A549 (cell line): ENCODE results near the gene CSGALNACT2. TPM values are rescaled to one million over a fixed set of nuclear protein-coding genes. Genes with fewer than 3 reads are reported as not detected.
A peak's percentile ranks its signal among the peaks of the same experiment; 100 is the strongest.

Source experiments
- ATAC-seq, 2 experiments: fragments of 200-7000 bp in 1 of 2; fragments of >200 bp in 1 of 2; cut with Nextera tagmentation in 1 of 2; cut with Tn5 transposase in 1 of 2; 3 replicates each; pipeline versions ENCODE4 v1.8.0 to v1.9.1; 2018 to 2020; ENCODE audit warnings: mild to moderate bottlenecking in 1 of 2, moderate library complexity in 1 of 2
- CTCF ChIA-PET: fragments of 300-600 bp; sonication (Branson Sonifier 250); formaldehyde crosslinking; extraction: SDS; loops from one replicate; lab custom pipeline; 2021; ENCODE audit warnings: antibody characterized with exemption, inconsistent platforms; lab: Yijun Ruan, JAX
- POLR2A ChIA-PET: fragments of 350-600 bp; formaldehyde crosslinking; extraction: SDS; loops from one replicate; lab custom pipeline; 2021; ENCODE audit warnings: antibody characterized with exemption, inconsistent platforms; lab: Yijun Ruan, JAX
- DNase-seq, 2 experiments: peaks; one replicate each; pipeline versions ENCODE4 v3.0.0 to v3.0.0-alpha.2; 2011 to 2016; ENCODE audit warnings: low read depth in 1 of 2, low spot score in 1 of 2
- FAIRE-seq: peaks from 2 replicates; lab custom pipeline; 2011; peaks lifted over from hg19 to GRCh38; lab: Jason Lieb, UNC
- H3K27ac ChIP-seq, 2 experiments: fragments of >200 bp; sonication (Bioruptor Twin); formaldehyde crosslinking; 3 replicates each; pipeline ENCODE4 v1.5.1; 2016 to 2017
- H3K4me1 ChIP-seq: fragments of >200 bp; sonication (Bioruptor Twin); formaldehyde crosslinking; 3 replicates; pipeline ENCODE4 v1.6.1; 2016
- H3K4me2 ChIP-seq: fragments of >200 bp; sonication (Bioruptor Twin); formaldehyde crosslinking; 3 replicates; pipeline ENCODE4 v1.6.1; 2016
- H3K4me3 ChIP-seq: fragments of >200 bp; sonication (Bioruptor Twin); formaldehyde crosslinking; 3 replicates; pipeline ENCODE4 v1.5.1; 2016
- H3K9me3 ChIP-seq: fragments of >200 bp; sonication (Bioruptor Twin); formaldehyde crosslinking; 3 replicates; pipeline ENCODE4 v1.6.1; 2016
- ATOH8 ChIP-seq: fragments of 250-450 bp; sonication (Bioruptor Pico); IDR thresholded peaks from 2 replicates; pipeline ENCODE4 v1.5.0; 2020; ENCODE audit warnings: low read depth, mild to moderate bottlenecking, moderate library complexity
- CEBPB ChIP-seq, 2 experiments: fragments of >200 bp in 1 of 2; sonication (Bioruptor Twin) in 1 of 2; formaldehyde crosslinking in 1 of 2; IDR thresholded peaks; 2 replicates each; pipeline ENCODE4 v1.6.1; 2012 to 2016
- CHD4 ChIP-seq: fragments of 200-600 bp; sonication (generic); IDR thresholded peaks from 2 replicates; pipeline ENCODE4 v1.6.1; 2016; ENCODE audit warnings: antibody characterized with exemption, mild to moderate bottlenecking, borderline replicate concordance
- EHMT2 ChIP-seq: fragments of 200-600 bp; sonication (generic); IDR thresholded peaks from 2 replicates; pipeline ENCODE4 v1.6.1; 2016; ENCODE audit warnings: antibody characterized with exemption, low read depth, mild to moderate bottlenecking, moderate library complexity
- ESRRA ChIP-seq: fragments of 150-350 bp; IDR thresholded peaks from 2 replicates; pipeline ENCODE4 v1.6.1; 2014; ENCODE audit warnings: mild to moderate bottlenecking, low read length, borderline replicate concordance
- FOSL2 ChIP-seq, 2 experiments: fragments of 450-650 bp in 1 of 2; fragments of >200 bp in 1 of 2; sonication (Bioruptor Twin) in 1 of 2; formaldehyde crosslinking; IDR thresholded peaks; 2 replicates each; pipeline versions ENCODE4 v1.5.0 to v1.6.1; 2016 to 2020; ENCODE audit warnings: mild to moderate bottlenecking in 1 of 2, moderate library complexity in 1 of 2
- FOXS1 ChIP-seq: fragments of 250-450 bp; sonication (Bioruptor Pico); IDR thresholded peaks from 2 replicates; pipeline ENCODE4 v1.5.0; 2020; ENCODE audit warnings: mild to moderate bottlenecking, moderate library complexity
- HEYL ChIP-seq: fragments of 250-450 bp; sonication (Bioruptor Pico); IDR thresholded peaks from 2 replicates; pipeline ENCODE4 v1.8.0; 2021; ENCODE audit warnings: mild to moderate bottlenecking, moderate library complexity
- HMGXB4 ChIP-seq: fragments of 250-450 bp; sonication (Bioruptor Pico); IDR thresholded peaks from 2 replicates; pipeline ENCODE4 v1.5.0; 2021; ENCODE audit warnings: mild to moderate bottlenecking, moderate library complexity, borderline replicate concordance
- HOXB5 ChIP-seq: fragments of 250-450 bp; sonication (Bioruptor Pico); IDR thresholded peaks from 2 replicates; pipeline ENCODE4 v1.5.0; 2020; ENCODE audit warnings: mild to moderate bottlenecking, moderate library complexity
- JUN ChIP-seq, 2 experiments: fragments of >200 bp; sonication (Bioruptor Twin); formaldehyde crosslinking; IDR thresholded peaks; 2 replicates in 1 of 2; 3 replicates in 1 of 2; pipeline ENCODE4 v1.6.1; 2016 to 2017
- JUNB ChIP-seq: fragments of >200 bp; sonication (Bioruptor Twin); formaldehyde crosslinking; IDR thresholded peaks from 2 replicates; pipeline ENCODE4 v1.6.1; 2016
- KDM1A ChIP-seq: fragments of 200-600 bp; sonication (generic); IDR thresholded peaks from 2 replicates; pipeline ENCODE4 v1.6.1; 2016; ENCODE audit warnings: low read depth, mild to moderate bottlenecking
- NPAS2 ChIP-seq: fragments of 250-450 bp; sonication (Bioruptor Pico); IDR thresholded peaks from 2 replicates; pipeline ENCODE4 v1.8.0; 2022; ENCODE audit warnings: mild to moderate bottlenecking, moderate library complexity, borderline replicate concordance
- POLR2A ChIP-seq: IDR thresholded peaks from 2 replicates; pipeline ENCODE4 v1.6.1; 2012; ENCODE audit warnings: mild to moderate bottlenecking, low read length
- RNF2 ChIP-seq: fragments of 200-600 bp; sonication (generic); IDR thresholded peaks from 2 replicates; pipeline ENCODE4 v1.6.1; 2016; ENCODE audit warnings: low read depth, mild to moderate bottlenecking, antibody characterized with exemption, moderate library complexity, borderline replicate concordance
- SMC3 ChIP-seq: fragments of >200 bp; sonication (Bioruptor Twin); formaldehyde crosslinking; IDR thresholded peaks from 3 replicates; pipeline ENCODE4 v1.6.1; 2018; ENCODE audit warnings: inconsistent platforms
- WGBS: methylation state at CpG from one replicate; pipeline ENCODE4 v1.1.6; 2017; ENCODE audit errors: missing lambda C conversion rate; 5-methylcytosine and 5-hydroxymethylcytosine counted together
- polyA plus RNA-seq, 4 experiments: library from polyadenylated mRNA; depleted of rRNA in 3 of 4; stranded (reverse); fragments of >200 nt; fragmentation: RNase III in 1 of 4; extraction: RNeasy Plus Mini Kit Qiagen cat#74134 plus additional on column Dnase treatment in 1 of 4; gene quantifications; 2 replicates in 3 of 4; 3 replicates in 1 of 4; pipeline ENCODE4 v1.2.3, GENCODE V29; 2011 to 2017
- TF ChIP-seq, protein P1 (sequence below): fragments of >200 bp; sonication (Bioruptor Twin); formaldehyde crosslinking; IDR thresholded peaks from 3 replicates; pipeline ENCODE4 v1.5.1; 2016
- TF ChIP-seq, protein P2 (sequence below): fragments of >200 bp; sonication (Bioruptor Twin); formaldehyde crosslinking; IDR thresholded peaks from 3 replicates; pipeline ENCODE4 v1.6.1; 2016
- TF ChIP-seq, protein P3 (sequence below): fragments of 450-650 bp; IDR thresholded peaks from 2 replicates; pipeline ENCODE4 v1.6.1; 2014; ENCODE audit warnings: antibody characterized with exemption

The CSGALNACT2 gene
- polyA plus RNA-seq, 2 of the 4 experiments (the other 2 are of a cell fraction) = 11.2 to 29.9 TPM

DNA sequence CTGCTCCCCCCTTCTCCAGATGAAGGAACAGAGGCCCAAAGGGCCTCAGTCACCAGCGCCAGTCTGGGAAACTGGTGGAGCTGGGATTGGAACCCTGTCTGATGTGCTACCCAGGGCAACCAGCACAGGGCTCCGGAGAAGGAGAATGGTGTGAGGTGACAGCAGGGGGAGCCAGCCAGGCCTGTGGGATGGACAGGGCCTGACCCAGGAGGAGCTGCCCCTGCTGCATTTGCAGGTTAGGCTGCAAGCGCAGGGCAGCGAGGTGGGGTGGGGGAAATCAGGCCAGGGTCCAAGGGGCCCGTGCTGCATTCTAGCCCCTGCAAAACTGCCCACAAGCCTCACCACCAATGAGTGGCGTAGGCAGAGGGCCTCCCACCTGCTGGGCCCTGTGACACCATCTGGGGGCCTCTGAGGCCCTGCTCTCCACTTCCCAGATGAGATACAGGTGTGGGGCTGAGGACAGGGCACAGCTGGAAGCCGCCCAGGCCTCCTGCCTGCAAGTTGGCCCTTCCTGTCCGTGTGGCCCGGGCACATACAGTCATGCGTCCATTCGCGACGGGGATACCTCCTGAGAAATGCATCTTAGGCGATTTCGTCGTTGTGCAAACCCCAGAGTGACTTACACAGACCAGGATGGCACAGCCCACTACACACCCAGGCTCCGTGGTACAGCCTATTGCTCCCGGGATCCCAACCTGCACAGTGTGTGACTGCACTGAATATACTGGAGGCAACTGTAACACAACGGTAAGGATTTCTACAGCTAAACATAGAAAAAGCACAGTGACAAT, 83.4 kb downstream of the CSGALNACT2 start:
- TF ChIP-seq SMC3 (0 out of 3 replicates have a peak, but pooled peaks have one; percentile 6), KDM1A (no peak)
- TF ChIP-seq, all 56 proteins: peak for 1
- H3K4me2 ChIP-seq = no peak overlapping the region
- FAIRE-seq = no peak
- H3K9me3 ChIP-seq = no peaks in the 10 kb centered on the region
- WGBS = 87% methylated on average over 18 of the region's 19 CpGs
- ChIA-PET CTCF (interaction anchor here (0.9 to 2.1 kb wide), 9 partner anchors 11 to 235 kb away, joined by 3 to 8 read pairs (median 3); no protein-coding TSS in a partner anchor), POLR2A (no interaction called here)
- no peaks in the 10 kb centered on the region for H3K4me1 ChIP-seq
- peak in 1 of 2 experiments; percentile 21 for DNase-seq
- peak overlapping the region in 1 of 2 experiments; percentile 18; a peak in 1 of 6 replicates for H3K27ac ChIP-seq
- H3K4me3 ChIP-seq = no peak overlapping the region
- ATAC-seq = peak; percentile 48 to 85; a peak in 5 of 6 replicates

GRCh38 chr10:43222210-43222720, 84.0 kb downstream of the CSGALNACT2 start:
- no peak for DNase-seq
- Histone ChIP-seq H3K4me3 (no peak overlapping the region), H3K4me2 (no peak overlapping the region), H3K9me3 (no peaks in the 10 kb centered on the region), H3K4me1 (no peaks in the 10 kb centered on the region), H3K27ac (no peak overlapping the region)
- 79% methylated on average over 4 of the region's 4 CpGs for WGBS
- ChIA-PET CTCF (interaction anchor here (0.7 to 2.1 kb wide), 8 partner anchors 10 to 235 kb away, joined by 3 to 8 read pairs (median 3); no protein-coding TSS in a partner anchor), POLR2A (no interaction called here)
- ATAC-seq = no peak
- TF ChIP-seq, protein P1, sequence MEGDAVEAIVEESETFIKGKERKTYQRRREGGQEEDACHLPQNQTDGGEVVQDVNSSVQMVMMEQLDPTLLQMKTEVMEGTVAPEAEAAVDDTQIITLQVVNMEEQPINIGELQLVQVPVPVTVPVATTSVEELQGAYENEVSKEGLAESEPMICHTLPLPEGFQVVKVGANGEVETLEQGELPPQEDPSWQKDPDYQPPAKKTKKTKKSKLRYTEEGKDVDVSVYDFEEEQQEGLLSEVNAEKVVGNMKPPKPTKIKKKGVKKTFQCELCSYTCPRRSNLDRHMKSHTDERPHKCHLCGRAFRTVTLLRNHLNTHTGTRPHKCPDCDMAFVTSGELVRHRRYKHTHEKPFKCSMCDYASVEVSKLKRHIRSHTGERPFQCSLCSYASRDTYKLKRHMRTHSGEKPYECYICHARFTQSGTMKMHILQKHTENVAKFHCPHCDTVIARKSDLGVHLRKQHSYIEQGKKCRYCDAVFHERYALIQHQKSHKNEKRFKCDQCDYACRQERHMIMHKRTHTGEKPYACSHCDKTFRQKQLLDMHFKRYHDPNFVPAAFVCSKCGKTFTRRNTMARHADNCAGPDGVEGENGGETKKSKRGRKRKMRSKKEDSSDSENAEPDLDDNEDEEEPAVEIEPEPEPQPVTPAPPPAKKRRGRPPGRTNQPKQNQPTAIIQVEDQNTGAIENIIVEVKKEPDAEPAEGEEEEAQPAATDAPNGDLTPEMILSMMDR = no peak
- no peak for TF ChIP-seq HOXB5 (CRISPR knock-in tag)
- no peak for TF ChIP-seq ATOH8 (CRISPR knock-in tag)
- TF ChIP-seq FOXS1 (CRISPR knock-in tag) = no peak
- TF ChIP-seq ESRRA = no peak
- TF ChIP-seq POLR2A = no peak
- TF ChIP-seq, protein P2, sequence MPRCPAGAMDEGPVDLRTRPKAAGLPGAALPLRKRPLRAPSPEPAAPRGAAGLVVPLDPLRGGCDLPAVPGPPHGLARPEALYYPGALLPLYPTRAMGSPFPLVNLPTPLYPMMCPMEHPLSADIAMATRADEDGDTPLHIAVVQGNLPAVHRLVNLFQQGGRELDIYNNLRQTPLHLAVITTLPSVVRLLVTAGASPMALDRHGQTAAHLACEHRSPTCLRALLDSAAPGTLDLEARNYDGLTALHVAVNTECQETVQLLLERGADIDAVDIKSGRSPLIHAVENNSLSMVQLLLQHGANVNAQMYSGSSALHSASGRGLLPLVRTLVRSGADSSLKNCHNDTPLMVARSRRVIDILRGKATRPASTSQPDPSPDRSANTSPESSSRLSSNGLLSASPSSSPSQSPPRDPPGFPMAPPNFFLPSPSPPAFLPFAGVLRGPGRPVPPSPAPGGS = no peak
- no peak for TF ChIP-seq HMGXB4 (CRISPR knock-in tag)
- no peak for TF ChIP-seq JUNB
- TF ChIP-seq, protein P3, sequence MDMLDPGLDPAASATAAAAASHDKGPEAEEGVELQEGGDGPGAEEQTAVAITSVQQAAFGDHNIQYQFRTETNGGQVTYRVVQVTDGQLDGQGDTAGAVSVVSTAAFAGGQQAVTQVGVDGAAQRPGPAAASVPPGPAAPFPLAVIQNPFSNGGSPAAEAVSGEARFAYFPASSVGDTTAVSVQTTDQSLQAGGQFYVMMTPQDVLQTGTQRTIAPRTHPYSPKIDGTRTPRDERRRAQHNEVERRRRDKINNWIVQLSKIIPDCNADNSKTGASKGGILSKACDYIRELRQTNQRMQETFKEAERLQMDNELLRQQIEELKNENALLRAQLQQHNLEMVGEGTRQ = no peak
- no peak for TF ChIP-seq KDM1A
- no peak for TF ChIP-seq JUN (IDR thresholded peaks at IDR 0.05)
- TF ChIP-seq RNF2 = no peak
- no peak for TF ChIP-seq NPAS2 (CRISPR knock-in tag)
- TF ChIP-seq SMC3 = no peak
- no peak for TF ChIP-seq FOSL2 (IDR thresholded peaks at IDR 0.05)
- TF ChIP-seq FOSL2 (CRISPR knock-in tag; IDR thresholded peaks at IDR 0.05) = no peak
- no peak for TF ChIP-seq CHD4
- TF ChIP-seq CEBPB (IDR thresholded peaks at IDR 0.05) = no peak
- no peak for TF ChIP-seq HEYL (CRISPR knock-in tag)
- no peak for TF ChIP-seq EHMT2
- FAIRE-seq = no peak
